Caki2 (cell line): ENCODE results near the gene COL4A2. TPM values are rescaled to one million over a fixed set of nuclear protein-coding genes. Genes with fewer than 3 reads are reported as not detected.

Experiments
- DNase-seq: peaks from one replicate; pipeline ENCODE4 v3.0.0-alpha.2; 2015; ENCODE audit warnings: low read depth
- in situ Hi-C: cut with HindIII; loops from 2 replicates; pipeline ENCODE4 v1.10.0; 2016; ENCODE audit warnings: low sequenced_read_pairs, low pct_unique_long_range_greater_than_20kb, mixed read lengths
- total RNA-seq: library from RNA; depleted of rRNA; stranded (reverse); fragments of >200 nt; shearing (Covaris generic); gene quantifications from 2 replicates; pipeline ENCODE4 v1.2.3, GENCODE V29; 2014; ENCODE audit warnings: low replicate concordance; rRNA removed

The COL4A2 gene
- total RNA-seq: 370 and 412 TPM in 2 replicates

- peak; percentile 78 for DNase-seq
- in situ Hi-C loops: no loop called here
These were observed at the start of gene COL4A2, which contains the start of gene COL4A1 for GRCh38 chr13:110306960-110307766. Gene COL4A2 (plus strand): TSS chr13:110307284. CDS start chr13:110307904, 620 bp downstream. Gene COL4A1 (minus strand): TSS chr13:110307157. CDS start chr13:110307027, 130 bp downstream.

GRCh38 chr13:110257408-110257807 is 49.7 kb upstream of the COL4A2 start:
- in situ Hi-C loops: no loop called here
- DNase-seq: no peak

GRCh38 chr13:110258876-110259631 is 48.0 kb upstream of the COL4A2 start:
- DNase-seq: no peak
- in situ Hi-C loops: no loop called here

GRCh38 chr13:110259651-110260050 is 47.4 kb upstream of the COL4A2 start:
- no peak for DNase-seq
- in situ Hi-C loops: no loop called here

GRCh38 chr13:110261166-110262081 is 45.7 kb upstream of the COL4A2 start:
- in situ Hi-C loops: no loop called here
- DNase-seq: peak; percentile 14

- in situ Hi-C loops: no loop called here
- no peak for DNase-seq
These were observed 45.0 kb upstream of the COL4A2 start for GRCh38 chr13:110262082-110262436.

GRCh38 chr13:110262508-110263291 is 44.4 kb upstream of the COL4A2 start:
- no peak for DNase-seq
- in situ Hi-C loops: no loop called here

- in situ Hi-C loops: no loop called here
- no peak for DNase-seq
These were observed 43.7 kb upstream of the COL4A2 start for GRCh38 chr13:110263404-110263803.

GRCh38 chr13:110263888-110264287 is 43.2 kb upstream of the COL4A2 start:
- DNase-seq: no peak
- in situ Hi-C loops: no loop called here

GRCh38 chr13:110264685-110265275 is 42.3 kb upstream of the COL4A2 start:
- no peak for DNase-seq
- in situ Hi-C loops: no loop called here

- DNase-seq: no peak
- in situ Hi-C loops: no loop called here
These were observed 41.8 kb upstream of the COL4A2 start for GRCh38 chr13:110265341-110265681.

GRCh38 chr13:110265682-110266430 is 41.2 kb upstream of the COL4A2 start:
- in situ Hi-C loops: no loop called here
- no peak for DNase-seq

- DNase-seq: no peak
- in situ Hi-C loops: no loop called here
These were observed 40.7 kb upstream of the COL4A2 start for GRCh38 chr13:110266431-110266809.

GRCh38 chr13:110266983-110267382 is 40.1 kb upstream of the COL4A2 start:
- DNase-seq: no peak
- in situ Hi-C loops: no loop called here

GRCh38 chr13:110268061-110268460 is 39.0 kb upstream of the COL4A2 start:
- DNase-seq: no peak
- in situ Hi-C loops: no loop called here

GRCh38 chr13:110268576-110269185 is 38.4 kb upstream of the COL4A2 start:
- no peak for DNase-seq
- in situ Hi-C loops: no loop called here
